C4-2B (cell line): ENCODE measurements around the gene RNF150.
"Not testable (repeated sequence)": the region's sequence is repeated elsewhere in the genome, so short reads cannot be mapped to it uniquely, and the experiment has no call there.

Experiments
- H3K27ac ChIP-seq: fragments of 450-650 bp; 2 replicates; pipeline ENCODE4 v1.5.1; 2017
- ZFX ChIP-seq: fragments of 450-650 bp; IDR thresholded peaks from 2 replicates; pipeline ENCODE4 v1.6.1; 2017
- TF ChIP-seq, protein P1 (sequence below): fragments of 450-650 bp; conservative IDR thresholded peaks from 2 replicates; pipeline ENCODE4 v1.5.1; 2017; ENCODE audit warnings: mild to moderate bottlenecking

RNF150 gene

DNA sequence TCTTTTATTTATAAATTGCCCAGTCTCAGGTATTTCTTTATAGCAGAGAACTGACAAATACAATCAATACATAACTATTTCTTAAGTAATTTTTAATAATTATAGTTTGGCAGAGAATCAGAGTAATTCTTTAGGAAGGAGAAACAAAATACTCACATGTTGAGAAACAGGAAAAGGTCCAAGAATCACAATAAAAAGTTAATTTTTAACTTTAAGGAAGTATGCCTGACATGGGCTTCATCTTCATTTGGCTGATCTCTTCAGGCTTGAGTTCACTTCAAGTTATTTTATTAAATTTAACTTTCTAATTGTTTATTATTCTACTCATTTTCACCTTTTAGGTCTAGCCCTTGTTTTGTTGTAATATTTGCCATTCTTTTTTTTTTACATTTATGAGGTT is 36.1 kb upstream of the RNF150 start:
- no peak overlapping the region for H3K27ac ChIP-seq
- TF ChIP-seq, protein P1, sequence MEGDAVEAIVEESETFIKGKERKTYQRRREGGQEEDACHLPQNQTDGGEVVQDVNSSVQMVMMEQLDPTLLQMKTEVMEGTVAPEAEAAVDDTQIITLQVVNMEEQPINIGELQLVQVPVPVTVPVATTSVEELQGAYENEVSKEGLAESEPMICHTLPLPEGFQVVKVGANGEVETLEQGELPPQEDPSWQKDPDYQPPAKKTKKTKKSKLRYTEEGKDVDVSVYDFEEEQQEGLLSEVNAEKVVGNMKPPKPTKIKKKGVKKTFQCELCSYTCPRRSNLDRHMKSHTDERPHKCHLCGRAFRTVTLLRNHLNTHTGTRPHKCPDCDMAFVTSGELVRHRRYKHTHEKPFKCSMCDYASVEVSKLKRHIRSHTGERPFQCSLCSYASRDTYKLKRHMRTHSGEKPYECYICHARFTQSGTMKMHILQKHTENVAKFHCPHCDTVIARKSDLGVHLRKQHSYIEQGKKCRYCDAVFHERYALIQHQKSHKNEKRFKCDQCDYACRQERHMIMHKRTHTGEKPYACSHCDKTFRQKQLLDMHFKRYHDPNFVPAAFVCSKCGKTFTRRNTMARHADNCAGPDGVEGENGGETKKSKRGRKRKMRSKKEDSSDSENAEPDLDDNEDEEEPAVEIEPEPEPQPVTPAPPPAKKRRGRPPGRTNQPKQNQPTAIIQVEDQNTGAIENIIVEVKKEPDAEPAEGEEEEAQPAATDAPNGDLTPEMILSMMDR: no peak
- no peak for TF ChIP-seq ZFX

DNA sequence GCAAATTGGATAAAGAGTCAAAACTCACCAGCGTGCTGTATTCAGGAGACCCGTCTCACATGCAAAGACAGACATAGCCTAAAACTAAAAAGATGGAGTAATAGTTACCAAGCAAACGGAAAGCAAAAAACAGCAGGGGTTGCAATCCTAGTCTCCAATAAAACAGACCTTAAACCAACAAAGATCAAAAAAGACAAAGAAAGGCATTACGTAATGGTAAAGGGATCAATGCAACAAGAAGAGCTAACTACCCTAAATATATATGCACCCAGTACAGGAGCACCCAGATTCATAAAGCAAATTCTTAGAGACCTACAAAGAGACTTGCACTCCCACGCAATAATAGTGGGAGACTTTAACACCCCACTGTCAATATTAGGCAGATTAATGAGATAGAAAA is 31.7 kb upstream of the RNF150 start:
- H3K27ac ChIP-seq: not testable (repeated sequence)

DNA sequence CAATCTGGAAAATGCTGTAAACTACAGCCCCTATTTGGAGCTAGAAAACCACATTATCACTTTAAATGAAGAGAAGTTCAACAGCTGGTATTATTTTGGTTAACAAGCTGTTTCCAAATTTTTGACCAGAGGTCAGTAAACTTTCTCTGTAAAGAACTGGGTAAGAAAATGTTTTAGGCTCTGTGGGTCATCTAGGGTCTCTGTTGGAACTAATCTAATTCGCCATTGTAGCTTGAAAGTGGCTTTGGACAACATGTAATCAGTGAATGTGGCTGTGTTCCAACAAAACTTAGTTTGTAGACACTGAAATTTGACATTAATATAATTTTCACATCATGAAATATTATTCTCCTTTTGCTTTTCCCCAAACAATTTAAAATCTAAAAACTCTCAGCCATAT is 25.8 kb upstream of the RNF150 start:
- no peak overlapping the region for H3K27ac ChIP-seq
- TF ChIP-seq, protein P1: no peak
- TF ChIP-seq ZFX: no peak

DNA sequence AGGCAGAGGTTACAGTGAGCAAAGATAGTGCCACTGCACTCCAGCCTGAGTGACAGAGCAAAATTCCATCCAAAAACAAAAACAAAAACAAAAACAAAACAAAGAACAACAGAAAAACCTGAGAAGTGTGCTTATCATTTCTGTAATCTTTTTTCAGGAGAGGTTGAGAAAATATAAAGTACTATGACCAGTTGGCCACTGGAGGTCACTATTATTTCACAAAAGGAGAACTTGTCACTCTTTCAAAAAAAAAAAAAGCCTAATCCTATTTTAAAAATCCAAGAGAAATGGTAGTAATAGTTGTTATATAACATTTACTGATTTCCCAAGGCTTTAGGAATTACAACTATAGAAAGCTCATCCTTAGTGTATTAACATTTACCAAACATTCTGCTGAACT is 24.9 kb upstream of the RNF150 start:
- no peak overlapping the region for H3K27ac ChIP-seq
- TF ChIP-seq, protein P1: peak; percentile 61
- TF ChIP-seq ZFX: no peak

DNA sequence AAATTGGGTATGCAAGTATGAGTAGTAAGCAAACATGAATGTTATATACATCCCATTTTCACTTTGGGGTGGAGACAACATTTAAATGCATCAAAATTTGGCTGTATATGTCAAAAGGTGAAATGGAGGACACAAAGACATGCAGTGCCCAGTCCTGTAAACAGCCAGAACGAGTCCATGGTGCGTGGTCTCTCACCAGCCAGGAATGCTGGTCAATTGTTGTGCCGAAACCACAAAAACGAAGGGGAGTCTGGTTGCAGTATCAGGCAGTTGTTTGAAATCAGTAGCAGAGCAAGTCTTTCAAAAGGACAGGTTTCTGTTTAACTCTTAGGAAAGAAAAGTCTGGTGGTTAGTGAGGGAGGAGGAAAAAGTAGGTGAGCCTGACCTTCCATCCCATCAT is 22.3 kb upstream of the RNF150 start:
- H3K27ac ChIP-seq: no peak overlapping the region
- no peak for TF ChIP-seq ZFX
- TF ChIP-seq, protein P1: no peak

DNA sequence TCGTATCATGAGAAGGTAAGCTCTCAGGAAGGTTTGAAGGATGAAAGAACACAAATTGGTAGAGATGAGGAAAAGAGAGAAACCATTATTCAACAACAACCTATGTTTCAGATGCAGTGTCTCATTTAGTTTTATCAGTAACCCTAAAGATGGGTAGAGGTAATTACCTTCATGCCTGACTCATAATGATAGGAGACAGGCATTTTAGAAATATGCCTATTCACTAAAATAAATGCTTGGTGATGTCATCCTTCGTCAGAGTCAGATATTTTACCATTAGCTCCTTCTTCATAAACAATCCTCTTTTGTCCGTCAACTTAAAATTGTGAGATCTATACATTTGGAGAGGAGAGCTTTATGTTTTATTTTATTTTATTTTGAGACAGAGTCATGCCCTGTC is 21.5 kb upstream of the RNF150 start:
- no peak overlapping the region for H3K27ac ChIP-seq
- no peak for TF ChIP-seq ZFX
- TF ChIP-seq, protein P1: no peak

DNA sequence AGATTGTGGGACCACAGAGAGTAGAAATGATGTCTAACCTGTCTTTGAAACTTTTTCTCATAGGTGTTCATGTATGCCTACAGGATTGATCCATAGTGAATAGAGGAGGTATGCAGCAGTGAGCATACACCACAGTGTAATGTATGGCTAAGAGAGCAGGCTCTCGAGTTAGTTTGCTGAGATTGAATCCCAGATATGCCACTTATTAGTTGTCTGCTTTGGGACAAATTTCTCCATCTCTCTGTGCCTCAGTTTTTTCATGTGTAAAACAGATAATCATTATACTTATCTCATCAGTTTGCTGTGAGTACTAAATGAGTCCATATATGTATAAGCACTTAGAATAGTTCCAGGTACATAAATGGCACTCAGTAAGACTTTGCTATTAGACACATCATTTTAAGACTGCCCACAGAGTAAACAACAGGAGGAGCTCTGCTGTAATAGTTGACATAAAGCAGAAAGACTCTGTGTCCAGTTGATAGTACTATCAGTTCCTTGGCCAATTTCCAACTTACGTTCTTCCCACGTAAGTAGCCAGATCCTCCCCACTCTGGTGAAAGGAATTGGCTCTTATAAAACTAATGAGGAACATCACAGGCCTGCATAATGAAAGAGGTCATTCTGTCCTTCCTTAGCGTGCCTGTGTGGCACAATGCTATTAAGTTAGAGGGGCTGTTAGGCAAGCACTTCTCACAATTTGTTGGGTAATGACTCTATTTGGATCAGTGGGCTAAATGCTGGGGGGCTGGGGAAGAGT is 20.7 kb upstream of the RNF150 start:
- H3K27ac ChIP-seq: no peak overlapping the region; the same call in 1 of the 2 replicates
- TF ChIP-seq ZFX: no peak
- TF ChIP-seq, protein P1: no peak

DNA sequence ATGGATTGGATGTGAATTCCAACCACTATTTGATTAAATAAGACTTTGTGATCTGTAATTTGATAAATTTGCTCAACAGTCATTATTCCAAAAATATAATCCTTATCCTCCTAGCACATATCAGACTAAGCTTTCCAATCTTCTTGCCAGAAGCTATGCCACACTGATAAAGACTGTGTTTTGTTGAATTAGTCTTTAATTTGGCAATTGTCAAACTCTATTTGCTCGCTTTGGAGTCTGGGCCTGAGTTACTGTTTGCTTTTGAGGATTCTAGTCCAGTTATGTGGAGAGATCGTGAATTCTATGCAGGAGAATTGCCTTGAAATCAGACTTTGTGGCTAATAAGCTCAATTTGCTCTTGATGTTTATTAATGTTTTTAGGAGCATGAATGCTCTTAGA is 10.9 kb upstream of the RNF150 start:
- no peak for TF ChIP-seq ZFX
- TF ChIP-seq, protein P1: no peak
- no peak overlapping the region for H3K27ac ChIP-seq
